CD4-positive, alpha-beta T cell treated with Interleukin-12 subunit alpha and Interleukin-12 subunit beta, for 1 hour (primary cell): ENCODE data around the gene ARHGEF3.

Experiments
- DNase-seq: peaks from one replicate; pipeline ENCODE4 v3.0.0-alpha.2; 2020

Gene ARHGEF3

DNA sequence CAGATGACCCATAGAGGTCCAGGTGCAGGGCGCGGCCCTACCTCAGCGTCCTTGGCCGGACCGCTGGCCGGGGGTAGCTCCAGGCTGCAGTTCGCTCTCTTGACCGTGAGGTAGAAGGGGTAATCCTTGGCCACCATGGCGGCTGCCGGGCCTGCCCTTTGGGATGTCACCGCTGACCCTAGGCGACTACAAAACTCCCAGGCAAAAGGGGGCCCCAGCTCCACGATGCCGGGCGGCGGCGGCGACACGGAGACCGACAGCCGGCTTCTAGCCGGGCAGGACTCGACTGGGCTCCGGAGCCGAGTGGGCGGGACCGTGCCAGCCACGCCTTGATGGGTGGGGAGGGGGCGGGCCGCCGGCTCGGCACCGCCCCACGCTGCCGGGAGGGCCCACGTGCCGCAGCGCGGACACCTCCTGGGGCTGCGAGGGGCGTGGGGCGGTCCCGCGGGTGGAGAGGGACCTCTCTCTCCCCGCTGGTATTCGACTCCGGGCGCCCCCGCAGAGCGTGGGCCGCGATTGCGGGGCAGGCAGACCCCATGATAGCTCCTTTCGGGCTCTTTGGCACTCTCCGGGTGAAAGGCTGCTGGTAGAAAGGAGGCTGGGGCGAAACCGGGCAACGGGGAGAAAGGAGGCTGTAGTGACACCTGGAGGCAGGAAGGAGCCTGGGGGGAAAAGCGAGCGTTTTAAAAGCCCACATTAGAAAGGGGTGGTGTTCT lies at the start of gene ARHGEF3:
Gene ARHGEF3 (minus strand): TSS at position 288 of the 716 bp plus-strand sequence. CDS start 151 bp downstream, at position 137.
- DNase-seq = peak; percentile 91

- no peak for DNase-seq
Measured at GRCh38 chr3:56849698-56850097, 47.9 kb upstream of the ARHGEF3 start.

GRCh38 chr3:56845505-56845904 lies 43.8 kb upstream of the ARHGEF3 start:
- DNase-seq = no peak

- no peak for DNase-seq
Measured at GRCh38 chr3:56844536-56844935, 42.8 kb upstream of the ARHGEF3 start.

DNA sequence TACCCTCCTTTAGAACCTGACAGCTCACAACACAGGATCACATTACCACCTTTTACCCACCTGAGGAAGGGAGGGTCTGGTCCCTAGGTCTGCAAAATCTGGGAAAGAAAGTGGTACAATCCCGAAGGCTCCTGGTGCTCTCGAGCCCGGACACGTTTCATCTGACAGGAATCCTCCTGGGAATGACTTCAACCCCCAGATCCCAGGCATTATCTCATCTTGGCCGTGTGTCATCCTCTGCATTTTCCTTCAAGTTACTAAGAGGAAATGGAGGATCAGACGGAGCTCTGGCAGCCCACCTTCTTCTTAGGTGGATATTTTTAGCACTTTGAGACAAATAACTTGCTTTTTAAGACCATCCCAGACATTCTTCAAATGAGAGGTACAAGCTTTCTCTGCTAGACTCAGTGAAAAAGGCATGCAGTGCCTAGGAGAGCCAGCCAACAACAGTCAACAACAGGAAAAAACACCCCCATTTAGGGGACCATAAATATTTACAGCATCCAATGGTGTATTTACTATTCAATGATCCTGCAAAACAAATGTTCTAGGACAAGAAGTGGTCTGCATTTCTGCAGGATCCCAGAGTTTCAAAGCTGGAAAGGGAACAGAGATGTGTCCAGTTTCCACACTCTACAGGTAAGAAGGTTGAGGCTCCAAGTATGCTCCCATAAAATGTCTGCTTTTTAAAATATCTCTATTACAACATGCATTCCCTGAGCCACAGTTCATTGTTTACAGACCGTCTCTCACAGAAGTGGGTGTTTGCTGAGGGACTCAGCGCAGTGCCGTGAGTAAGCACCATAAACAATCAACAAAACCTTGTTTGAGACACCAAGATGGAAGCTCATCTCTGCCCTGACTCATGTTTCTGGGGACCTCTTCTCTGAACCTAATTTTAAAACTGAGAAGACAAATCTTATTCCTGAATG lies 38.3 kb upstream of the ARHGEF3 start:
- no peak for DNase-seq

DNA sequence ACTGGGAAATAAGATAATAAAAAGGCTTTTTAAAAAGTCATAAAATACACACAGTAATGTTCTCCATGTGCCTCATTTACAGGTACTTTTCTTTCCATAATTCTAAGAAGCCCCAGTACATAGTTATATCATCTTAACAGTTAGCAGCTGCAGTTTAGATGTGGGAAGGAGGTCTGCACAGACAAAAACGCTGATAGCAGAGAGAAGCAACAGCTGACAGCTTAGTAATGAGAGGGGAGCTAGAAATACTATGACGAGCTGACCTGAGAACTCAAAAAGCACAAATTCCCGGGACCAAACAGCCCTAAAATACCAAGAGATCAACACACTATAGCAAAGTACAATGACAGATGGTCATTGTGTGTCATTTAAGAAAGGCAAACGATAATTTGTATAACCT lies 36.7 kb upstream of the ARHGEF3 start:
- no peak for DNase-seq

DNA sequence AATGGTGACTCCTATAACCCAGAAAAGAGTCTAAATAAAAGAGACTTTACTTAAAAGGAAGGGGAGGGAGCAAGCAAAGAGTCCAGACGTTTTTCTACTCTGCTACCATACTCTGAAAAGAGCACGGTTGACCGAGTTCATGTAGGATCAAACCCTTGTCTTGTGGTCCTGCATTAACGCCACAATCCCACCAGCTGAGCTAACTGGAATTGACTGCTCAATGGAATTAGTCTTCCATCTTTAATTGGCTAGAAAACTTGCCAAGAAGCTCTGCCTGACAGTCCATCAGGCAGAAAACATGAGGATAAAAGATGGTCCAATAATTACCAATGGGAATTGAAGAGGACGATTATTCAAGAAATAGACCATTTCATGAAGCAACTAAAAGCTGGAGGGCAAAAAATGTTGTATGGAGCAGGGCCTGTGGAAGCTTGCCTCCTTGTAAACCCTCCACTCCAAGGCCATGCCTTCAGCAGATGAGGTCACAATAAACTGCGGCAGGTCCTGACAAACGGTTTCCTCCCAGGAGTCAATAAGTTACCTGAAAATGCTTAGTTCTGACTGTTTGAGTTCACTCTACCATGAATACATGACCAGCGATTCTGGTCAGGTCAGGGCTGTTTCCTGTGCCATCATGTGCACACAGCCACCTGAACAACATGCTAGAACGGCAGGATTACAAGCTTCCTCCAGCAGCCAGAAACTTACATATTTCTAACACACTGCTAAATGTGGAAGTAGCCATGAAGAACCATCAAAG lies 35.6 kb upstream of the ARHGEF3 start:
- no peak for DNase-seq

DNA sequence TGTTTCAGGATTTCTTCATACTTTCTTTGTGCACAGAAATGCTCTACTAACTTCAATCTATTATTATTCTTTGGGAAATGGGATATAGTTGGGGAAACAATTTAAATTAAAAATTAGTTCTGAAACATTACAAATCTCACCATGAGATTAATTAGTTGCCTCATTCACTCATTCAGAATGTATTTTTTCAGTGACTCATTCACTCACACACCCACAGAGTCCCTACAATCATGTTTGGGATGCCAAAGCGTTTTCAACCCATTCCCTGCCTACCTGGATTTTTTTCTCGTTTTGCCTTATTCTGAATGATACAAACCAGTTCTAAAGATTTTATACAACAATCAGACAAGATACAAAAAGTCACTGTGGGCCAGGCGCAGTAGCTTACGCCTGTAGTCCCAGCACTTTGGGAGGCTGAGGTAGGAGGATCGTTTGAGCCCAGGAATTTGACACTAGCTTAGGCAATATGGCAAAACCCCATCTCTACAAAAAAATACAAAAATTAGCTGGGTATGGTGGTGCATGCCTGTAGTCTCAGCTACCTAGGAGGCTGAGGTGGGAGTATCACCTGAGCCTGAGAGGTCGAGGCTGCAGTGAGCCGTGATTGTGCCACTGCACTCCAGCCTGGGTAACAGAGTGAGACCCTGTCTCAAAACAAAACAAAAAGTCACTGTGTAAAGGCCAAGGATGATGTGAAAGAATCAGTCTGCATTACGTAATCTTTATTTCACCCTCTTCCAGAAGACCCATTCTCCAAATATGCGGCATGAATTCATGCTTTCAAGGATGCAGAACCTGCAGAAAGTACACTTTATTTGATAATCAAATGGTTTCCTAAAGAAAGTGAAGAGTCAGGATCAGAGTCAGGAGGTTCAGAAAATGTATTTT lies 34.8 kb upstream of the ARHGEF3 start:
- DNase-seq = no peak

DNA sequence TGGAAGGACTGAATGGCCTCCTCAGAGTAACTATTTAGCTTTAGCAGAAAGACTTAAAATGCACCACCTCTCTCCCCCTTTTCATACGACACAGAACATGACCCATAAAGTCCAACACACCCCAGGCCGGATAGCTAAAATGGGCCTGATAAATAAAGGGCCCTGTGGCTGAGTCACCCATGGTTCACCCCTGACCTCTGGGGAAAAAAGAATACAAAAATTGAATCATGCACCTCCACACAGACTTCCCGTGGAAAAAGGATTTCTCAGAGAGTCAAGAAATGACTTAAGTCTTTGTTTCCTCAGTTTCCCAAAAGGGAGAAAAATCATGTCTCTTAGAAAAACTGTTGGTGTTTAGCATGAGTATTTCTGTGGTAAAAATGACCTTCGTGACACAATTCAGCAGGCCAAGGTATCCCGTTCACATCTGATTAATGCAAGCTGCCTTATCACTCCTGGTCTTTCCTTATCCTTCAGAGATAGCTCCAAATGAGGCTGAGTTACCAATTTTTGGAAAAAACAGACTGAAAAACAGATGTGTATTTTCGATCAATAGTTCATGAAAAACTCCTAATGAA lies 34.0 kb upstream of the ARHGEF3 start:
- no peak for DNase-seq

DNA sequence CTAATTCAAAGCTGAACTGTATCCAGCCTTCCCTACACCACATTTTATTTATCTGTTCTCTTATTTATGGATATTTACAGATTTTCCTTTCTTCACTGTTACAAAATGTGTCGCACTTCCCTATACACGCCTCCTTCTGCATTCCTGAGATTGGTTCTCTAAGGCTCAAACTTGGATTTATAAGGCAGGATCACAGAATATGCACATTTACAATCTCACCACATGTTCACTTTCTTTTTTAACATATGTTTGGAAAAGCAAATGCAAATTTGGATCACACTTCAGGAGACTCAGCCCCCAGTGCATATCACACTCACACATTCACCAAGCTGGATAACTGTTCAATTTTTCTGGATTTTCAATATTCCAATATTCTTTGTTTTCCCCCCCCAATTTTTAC lies 31.8 kb upstream of the ARHGEF3 start:
- no peak for DNase-seq

- no peak for DNase-seq
Measured at GRCh38 chr3:56833022-56833421, 31.3 kb upstream of the ARHGEF3 start.

GRCh38 chr3:56831572-56831971 lies 29.8 kb upstream of the ARHGEF3 start:
- DNase-seq = no peak

- DNase-seq = no peak
Measured at GRCh38 chr3:56830884-56831283, 29.1 kb upstream of the ARHGEF3 start.

GRCh38 chr3:56829533-56829932 lies 27.8 kb upstream of the ARHGEF3 start:
- DNase-seq = no peak

DNA sequence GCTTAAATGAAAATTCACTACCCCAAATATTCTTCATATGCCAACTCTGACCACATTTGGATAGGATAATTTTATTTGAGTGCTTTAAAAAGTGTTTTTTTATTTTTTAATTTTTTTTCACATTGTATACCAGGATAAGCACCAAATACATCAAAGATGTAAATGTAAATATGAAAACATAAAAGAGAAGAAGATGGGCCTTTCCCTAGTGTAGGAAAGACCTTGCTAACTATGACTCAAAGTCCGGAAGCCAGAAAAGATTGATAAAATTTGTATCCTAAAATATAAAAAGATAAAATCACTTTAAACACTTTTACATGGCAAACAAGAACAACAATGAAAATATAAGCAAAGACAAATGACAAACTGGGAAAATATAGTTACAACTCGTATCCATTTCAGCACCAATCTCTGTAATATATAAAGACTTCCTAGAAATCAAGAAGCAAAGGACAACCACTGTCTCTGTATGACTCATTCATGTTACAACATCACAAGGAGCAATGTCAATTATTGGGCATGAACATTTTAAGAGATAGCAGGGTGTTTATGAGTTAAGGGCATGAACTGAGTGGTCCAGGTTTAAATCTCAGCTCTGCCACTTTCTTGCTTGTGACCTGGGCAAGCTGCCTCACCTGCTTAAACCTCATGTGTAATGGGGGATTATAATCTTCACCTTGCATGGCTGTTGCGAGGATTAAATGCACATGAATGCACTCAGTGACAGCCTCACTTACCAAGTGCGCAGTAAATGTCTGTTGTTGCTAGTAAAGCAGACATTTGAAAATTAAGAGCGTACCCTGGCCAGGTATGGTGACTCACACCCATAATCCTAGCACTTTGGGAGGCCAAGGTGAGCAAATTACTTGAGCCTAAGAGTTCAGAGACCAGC lies 25.3 kb upstream of the ARHGEF3 start:
- no peak for DNase-seq

DNA sequence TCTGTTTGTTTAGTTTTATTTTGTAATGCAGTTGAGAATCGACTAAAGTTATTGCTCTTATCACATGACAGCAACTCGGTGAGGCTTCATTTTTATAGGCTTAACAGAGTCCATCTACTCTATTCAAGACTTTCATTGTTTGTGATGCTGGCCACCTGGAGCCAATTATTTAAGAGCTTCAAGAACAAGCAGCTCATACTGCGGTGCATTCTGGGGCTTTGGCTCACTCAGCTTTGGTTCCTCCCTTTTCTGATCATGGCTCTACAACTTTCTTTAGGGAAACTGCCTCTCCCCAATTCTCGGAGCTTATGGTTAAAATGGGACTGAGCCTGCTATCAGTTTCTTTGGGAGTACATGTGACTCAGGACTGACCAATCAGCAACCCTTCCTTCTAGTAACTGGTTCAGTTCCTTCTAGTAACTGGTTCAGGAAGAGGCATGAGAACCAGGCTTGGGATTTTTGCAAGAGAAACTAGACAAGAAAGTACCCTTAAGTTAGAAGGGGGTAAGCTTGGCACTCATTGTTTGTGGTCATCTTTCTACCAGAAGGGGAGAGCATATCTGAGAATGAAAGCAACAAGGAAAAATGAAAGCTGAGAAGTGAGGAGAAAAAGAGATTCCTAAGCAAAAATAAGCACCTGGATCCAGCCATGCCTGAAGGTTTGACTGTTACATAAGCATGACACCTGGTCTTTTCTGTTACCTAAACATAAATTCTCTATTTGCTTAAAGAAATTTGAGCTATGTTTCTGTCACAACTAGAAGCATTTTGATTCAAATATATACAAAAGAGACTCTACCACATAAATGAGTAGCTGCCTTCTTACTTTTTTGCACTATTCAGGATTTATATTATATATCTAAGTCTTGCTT lies 24.1 kb upstream of the ARHGEF3 start:
- no peak for DNase-seq

- no peak for DNase-seq
Measured at GRCh38 chr3:56823984-56824703, 22.4 kb upstream of the ARHGEF3 start.

DNA sequence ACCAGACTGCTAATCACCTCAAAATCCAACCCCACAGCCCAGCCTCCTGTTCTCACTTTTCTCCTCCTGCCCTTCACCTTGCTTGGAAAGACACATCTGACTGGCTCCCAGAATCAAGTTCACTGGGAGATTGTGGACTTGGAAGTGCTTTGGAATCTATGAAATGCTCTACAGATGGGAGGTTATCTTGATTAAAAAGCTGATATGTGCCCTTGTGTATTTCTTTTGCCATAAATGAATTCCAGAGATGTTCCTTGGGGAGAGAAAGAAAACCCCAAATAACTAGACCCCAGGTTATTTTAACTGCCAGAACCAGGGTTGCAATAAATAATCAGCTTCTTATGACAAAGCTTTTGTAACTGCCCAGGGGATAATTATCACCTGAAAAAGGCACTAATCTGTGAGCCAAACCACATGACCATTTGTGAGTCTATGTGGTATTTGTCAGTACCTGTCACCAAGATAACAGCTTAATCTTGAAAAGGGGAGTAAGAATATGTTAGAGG lies 21.7 kb upstream of the ARHGEF3 start:
- DNase-seq = no peak

DNA sequence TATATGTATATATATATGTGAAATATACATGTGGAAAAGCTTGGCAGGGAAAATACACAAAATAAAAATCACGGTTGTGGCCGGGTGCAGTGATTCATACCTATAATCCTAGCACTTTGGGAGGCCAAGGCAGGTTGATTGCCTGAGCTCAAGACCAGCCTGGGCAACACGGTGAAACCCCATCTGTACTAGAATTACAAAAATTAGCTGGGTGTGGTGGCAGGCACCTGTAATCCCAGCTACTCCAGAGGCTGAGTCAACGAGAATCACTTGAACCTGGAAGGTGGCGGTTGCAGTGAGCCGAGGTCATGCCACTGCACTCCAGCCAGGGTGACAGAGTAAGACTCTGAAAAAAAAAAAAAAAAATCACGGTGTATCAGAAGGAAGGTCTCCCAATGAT lies 20.8 kb upstream of the ARHGEF3 start:
- DNase-seq = no peak
